Kidney (tissue), 14 donors: ENCODE results near the gene C1QL4. TPM values are rescaled to one million over a fixed set of nuclear protein-coding genes. Genes with fewer than 3 reads are reported as not detected.
A peak's percentile ranks its signal among the peaks of the same experiment; 100 is the strongest.

Experiments used
- DNase-seq, 5 donors: peaks; one replicate each; pipeline ENCODE4 v3.0.0-alpha.2; 2013 to 2020
- FAIRE-seq: peaks from 2 replicates; lab custom pipeline; 2012; peaks lifted over from hg19 to GRCh38; lab: Jason Lieb, UNC
- H3K27ac ChIP-seq, 2 donors: one replicate each; pipeline ENCODE4 v1.7.0; 2013; ENCODE audit warnings: low read depth in 2 of 2, low read length in 2 of 2, inconsistent platforms in 1 of 2
- H3K27me3 ChIP-seq: one replicate; pipeline ENCODE4 v1.7.1; 2013; ENCODE audit warnings: low read length, inconsistent platforms; ENCODE audit not compliant: control insufficient read depth, insufficient read depth
- H3K36me3 ChIP-seq, 3 donors: one replicate each; pipeline versions ENCODE4 v1.7.0 to v1.7.1; 2013; ENCODE audit warnings: low read length in 3 of 3, control low read depth in 1 of 3, inconsistent platforms in 1 of 3; ENCODE audit not compliant: insufficient read depth in 3 of 3, control insufficient read depth in 2 of 3
- H3K4me1 ChIP-seq, 3 donors: one replicate each; pipeline versions ENCODE4 v1.7.0 to v1.7.1; 2013; ENCODE audit warnings: low read length in 3 of 3, inconsistent platforms in 1 of 3, low read depth in 1 of 3; ENCODE audit not compliant: control insufficient read depth in 2 of 3, insufficient read depth in 2 of 3
- H3K4me3 ChIP-seq, 3 donors: one replicate each; pipeline versions ENCODE4 v1.7.0 to v1.8.1; 2013; ENCODE audit warnings: low read length in 3 of 3, control low read depth in 1 of 3, inconsistent platforms in 1 of 3
- H3K9ac ChIP-seq, 3 donors: one replicate each; pipeline versions ENCODE4 v1.7.0 to v1.7.1; 2013; ENCODE audit warnings: low read length in 3 of 3, control low read depth in 1 of 3, inconsistent platforms in 1 of 3
- H3K9me3 ChIP-seq, 3 donors: one replicate each; pipeline versions ENCODE4 v1.7.0 to v1.7.1; 2013; ENCODE audit warnings: low read length in 3 of 3, control low read depth in 1 of 3, inconsistent platforms in 1 of 3; ENCODE audit not compliant: control insufficient read depth in 2 of 3, insufficient read depth in 1 of 3
- intact Hi-C: fragments of 100-400 bp; cut with DNase I; formaldehyde crosslinking; loops from one replicate; pipeline ENCODE4 v1.11.1; 2022
- polyA plus RNA-seq: library from polyadenylated mRNA; stranded (reverse); fragments of 350-450 nt; fragmentation: Illumina TruSeq; extraction: RNeasy Lipid Tissue Mini Kit (QIAGEN cat#74804); gene quantifications from one replicate; pipeline ENCODE4 v1.2.3, GENCODE V29; 2014; ENCODE audit warnings: low read depth, low replicate concordance; ENCODE audit not compliant: insufficient read depth
- total RNA-seq: library from RNA; stranded (reverse); fragmentation: NEBNext Ultra II Directional; extraction: Animal tissue kit (Norgen Biotek cat#: 25700); gene quantifications from one replicate; pipeline ENCODE4 v1.2.1, GENCODE V29; 2021
- TF ChIP-seq, protein P1 (sequence below): IDR thresholded peaks from 3 replicates; pipeline ENCODE4 v1.5.1; 2012; ENCODE audit warnings: mild to moderate bottlenecking, moderate library complexity, borderline replicate concordance; ENCODE audit not compliant: insufficient read depth; ENCODE audit errors: extremely low read depth
- donor health status: control.
- donor health status: control.
- donor health status: control.
- donor health status: control.
- donor health status: control.
- donor health status: DM: yes; HTN: yes; CAD: no.
- donor health status: Normal renal cell carcinoma (clear cell type).

Gene C1QL4
- total and polyA plus RNA-seq, 2 donors from 2014 or later: 1.0 TPM; not detected in 1

DNA sequence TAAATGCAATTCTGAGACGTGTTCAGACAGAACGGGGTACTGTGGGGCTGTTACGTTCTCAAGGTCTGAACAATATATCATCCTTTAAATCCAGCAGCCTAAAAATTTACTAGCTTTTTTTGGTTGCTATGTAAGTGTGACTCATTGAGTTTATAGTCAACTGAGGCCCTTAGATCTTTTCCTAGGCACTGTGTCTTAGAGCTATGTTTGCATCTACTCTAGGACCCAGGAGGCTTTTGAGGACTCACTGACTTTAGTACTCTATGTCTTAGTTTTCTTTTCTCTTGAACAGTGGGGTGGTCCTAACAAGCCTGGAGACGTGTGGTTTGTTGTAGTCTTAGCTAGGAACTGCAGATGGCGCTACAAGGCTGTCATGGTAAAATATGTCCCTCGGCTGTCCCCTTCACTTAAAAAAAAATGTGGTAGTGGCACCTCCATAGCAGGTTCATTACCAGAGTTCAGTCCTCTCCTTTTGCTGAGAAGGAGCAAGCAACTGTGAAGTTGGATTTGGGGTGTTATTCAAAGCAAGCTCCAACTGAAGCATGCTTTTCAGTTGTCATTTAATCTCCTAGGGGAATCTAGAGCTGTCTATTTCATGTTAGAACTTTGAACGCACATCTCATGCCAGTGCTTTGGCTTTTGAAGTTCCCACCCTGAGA is 21.6 kb upstream of the C1QL4 start:
- DNase-seq: peak in 3 of 5 donors; percentile 73 to 91 (median 89)
- Histone ChIP-seq H3K27me3 (no peaks in the 10 kb centered on the region), H3K9ac (no peak overlapping the region), H3K36me3 (no peaks in the 10 kb centered on the region), H3K4me1 (no peaks in the 10 kb centered on the region), H3K9me3 (no peaks in the 10 kb centered on the region), H3K27ac (no peak overlapping the region), H3K4me3 (no peak overlapping the region)
- intact Hi-C loops: loop anchor here (5.0 kb wide), 1 partner anchor 154 kb away; no protein-coding TSS in a partner anchor
- FAIRE-seq: no peak
- TF ChIP-seq, protein P1, sequence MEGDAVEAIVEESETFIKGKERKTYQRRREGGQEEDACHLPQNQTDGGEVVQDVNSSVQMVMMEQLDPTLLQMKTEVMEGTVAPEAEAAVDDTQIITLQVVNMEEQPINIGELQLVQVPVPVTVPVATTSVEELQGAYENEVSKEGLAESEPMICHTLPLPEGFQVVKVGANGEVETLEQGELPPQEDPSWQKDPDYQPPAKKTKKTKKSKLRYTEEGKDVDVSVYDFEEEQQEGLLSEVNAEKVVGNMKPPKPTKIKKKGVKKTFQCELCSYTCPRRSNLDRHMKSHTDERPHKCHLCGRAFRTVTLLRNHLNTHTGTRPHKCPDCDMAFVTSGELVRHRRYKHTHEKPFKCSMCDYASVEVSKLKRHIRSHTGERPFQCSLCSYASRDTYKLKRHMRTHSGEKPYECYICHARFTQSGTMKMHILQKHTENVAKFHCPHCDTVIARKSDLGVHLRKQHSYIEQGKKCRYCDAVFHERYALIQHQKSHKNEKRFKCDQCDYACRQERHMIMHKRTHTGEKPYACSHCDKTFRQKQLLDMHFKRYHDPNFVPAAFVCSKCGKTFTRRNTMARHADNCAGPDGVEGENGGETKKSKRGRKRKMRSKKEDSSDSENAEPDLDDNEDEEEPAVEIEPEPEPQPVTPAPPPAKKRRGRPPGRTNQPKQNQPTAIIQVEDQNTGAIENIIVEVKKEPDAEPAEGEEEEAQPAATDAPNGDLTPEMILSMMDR: peak; percentile 85

DNA sequence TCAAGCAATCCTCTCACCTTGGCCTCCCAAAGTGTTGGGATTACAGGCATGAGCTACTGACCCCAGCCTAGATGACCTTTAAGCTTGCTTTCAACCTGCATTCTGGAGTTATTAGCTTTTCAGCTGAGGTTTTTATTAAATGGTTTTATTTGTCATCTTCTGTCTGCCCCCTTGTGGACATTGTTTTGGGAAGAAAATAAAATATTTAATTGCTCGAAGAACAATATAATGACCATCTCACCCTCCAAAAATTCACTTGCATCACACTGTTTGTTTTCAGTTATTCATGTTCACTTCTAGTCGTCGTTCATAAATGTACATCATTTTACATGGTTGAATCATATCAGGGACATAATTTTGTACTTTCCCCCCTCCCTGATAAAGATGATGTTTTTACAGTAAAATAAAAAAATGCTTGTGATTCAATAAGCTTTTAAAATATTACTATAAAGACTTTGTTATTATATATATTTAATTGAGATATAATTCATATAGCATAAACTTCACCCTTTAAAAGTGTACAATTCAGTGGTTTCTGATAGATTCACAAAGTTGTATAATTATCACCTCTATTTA is 20.2 kb upstream of the C1QL4 start:
- H3K36me3 ChIP-seq: no peaks in the 10 kb centered on the region
- DNase-seq: peak in 1 of 5 donors; percentile 73
- TF ChIP-seq, protein P1: peak; percentile 33
- no peak overlapping the region for H3K27ac ChIP-seq
- H3K27me3 ChIP-seq: no peaks in the 10 kb centered on the region
- no peaks in the 10 kb centered on the region for H3K4me1 ChIP-seq
- H3K9ac ChIP-seq: no peak overlapping the region
- H3K9me3 ChIP-seq: no peaks in the 10 kb centered on the region
- no peak for FAIRE-seq
- intact Hi-C loops: loop anchor here (5.0 kb wide), 1 partner anchor 155 kb away; no protein-coding TSS in a partner anchor
- no peak overlapping the region for H3K4me3 ChIP-seq

DNA sequence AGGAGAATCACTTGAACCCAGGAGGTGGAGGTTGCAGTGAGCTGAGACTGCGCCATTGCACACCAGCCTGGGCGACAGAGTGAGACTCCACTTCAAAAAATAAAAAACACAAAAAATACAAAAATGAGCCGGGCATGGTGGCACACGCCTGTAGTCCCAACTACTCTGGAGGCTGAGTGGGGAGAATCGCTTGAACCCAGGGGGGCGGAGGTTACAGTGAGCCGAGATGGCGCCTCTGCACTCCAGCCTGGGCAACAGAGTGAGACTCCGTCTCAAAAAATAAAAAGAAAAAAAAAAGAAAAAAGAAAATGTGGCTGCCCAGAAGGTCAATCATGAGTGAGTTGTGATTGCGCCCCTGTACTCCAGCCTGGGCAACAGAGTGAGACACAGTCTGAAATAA is 18.9 kb upstream of the C1QL4 start:
- H3K9me3 ChIP-seq: no peaks in the 10 kb centered on the region
- TF ChIP-seq, protein P1: no peak
- intact Hi-C loops: loop anchor here (5.0 kb wide), 1 partner anchor 156 kb away; no protein-coding TSS in a partner anchor
- H3K4me3 ChIP-seq: no peak overlapping the region
- no peaks in the 10 kb centered on the region for H3K36me3 ChIP-seq
- H3K9ac ChIP-seq: no peak overlapping the region
- DNase-seq (no peak), FAIRE-seq (no peak)
- no peaks in the 10 kb centered on the region for H3K27me3 ChIP-seq
- no peaks in the 10 kb centered on the region for H3K4me1 ChIP-seq
- no peak overlapping the region for H3K27ac ChIP-seq
